GM18951 (cell line): ENCODE measurements around the gene MYEOV.

Experiments used
- POLR2A ChIP-seq: IDR thresholded peaks from 4 replicates; pipeline ENCODE4 v1.6.1; 2011; ENCODE audit warnings: mild to moderate bottlenecking; ENCODE audit not compliant: insufficient read length, insufficient read depth; ENCODE audit errors: extremely low read depth
- in situ Hi-C: fragments of 300-500 bp; cut with MboI; formaldehyde crosslinking; loops from one replicate; pipeline ENCODE4 v1.12.0; 2022; ENCODE audit warnings: low sequenced_read_pairs, mixed read lengths, inconsistent platforms; ENCODE audit not compliant: unreplicated experiment

The MYEOV gene

GRCh38 chr11:69303427-69303826 lies 9.5 kb downstream of the MYEOV start:
- TF ChIP-seq POLR2A = no peak
- in situ Hi-C loops = no loop called here

- in situ Hi-C loops = no loop called here
- no peak for TF ChIP-seq POLR2A
These were observed 10.3 kb downstream of the MYEOV start for GRCh38 chr11:69304258-69304657.

- TF ChIP-seq POLR2A = no peak
- in situ Hi-C loops = no loop called here
These were observed 10.7 kb downstream of the MYEOV start for GRCh38 chr11:69304686-69305085.

GRCh38 chr11:69305885-69306540 lies 12.1 kb downstream of the MYEOV start:
- in situ Hi-C loops = no loop called here
- no peak for TF ChIP-seq POLR2A

- TF ChIP-seq POLR2A = no peak
- in situ Hi-C loops = no loop called here
These were observed 12.9 kb downstream of the MYEOV start for GRCh38 chr11:69306821-69307220.

GRCh38 chr11:69307421-69307820 lies 13.5 kb downstream of the MYEOV start:
- no peak for TF ChIP-seq POLR2A
- in situ Hi-C loops = no loop called here

GRCh38 chr11:69307871-69308431 lies 14.0 kb downstream of the MYEOV start:
- in situ Hi-C loops = no loop called here
- TF ChIP-seq POLR2A = no peak

GRCh38 chr11:69308491-69308911 lies 14.5 kb downstream of the MYEOV start:
- no peak for TF ChIP-seq POLR2A
- in situ Hi-C loops = no loop called here

- in situ Hi-C loops = no loop called here
- TF ChIP-seq POLR2A = no peak
These were observed 15.1 kb downstream of the MYEOV start for GRCh38 chr11:69308936-69309615.

- in situ Hi-C loops = no loop called here
- no peak for TF ChIP-seq POLR2A
These were observed 15.8 kb downstream of the MYEOV start for GRCh38 chr11:69309631-69310280.

- in situ Hi-C loops = no loop called here
- no peak for TF ChIP-seq POLR2A
These were observed 16.4 kb downstream of the MYEOV start for GRCh38 chr11:69310351-69310750.

GRCh38 chr11:69310934-69311766 lies 17.2 kb downstream of the MYEOV start:
- no peak for TF ChIP-seq POLR2A
- in situ Hi-C loops = no loop called here
